Panc1 (cell line): Measurements from ENCODE around the gene FHIT. TPM values are rescaled to one million over a fixed set of nuclear protein-coding genes. Genes with fewer than 3 reads are reported as not detected.

Experiments used
- ATAC-seq: fragments of 200-7000 bp; cut with Tn5 transposase; 2 replicates; pipeline ENCODE4 v1.9.1; 2020; ENCODE audit warnings: mild to moderate bottlenecking, moderate library complexity
- BruUV-seq: library from RNA; stranded (reverse); fragments of 400-500 nt; replicated peaks from 2 replicates; lab custom pipeline; 2021; lab: Mats Ljungman, UMichigan
- CTCF ChIA-PET: fragments of 300-600 bp; sonication (Branson Sonifier 250); formaldehyde crosslinking; loops from one replicate; lab custom pipeline; 2022; ENCODE audit warnings: antibody characterized with exemption; lab: Charles Lee
- POLR2A ChIA-PET: fragments of 300-600 bp; sonication (Branson Sonifier 250); formaldehyde crosslinking; loops from one replicate; lab custom pipeline; 2022; ENCODE audit warnings: antibody characterized with exemption; lab: Charles Lee
- DNase-seq: peaks from one replicate; pipeline ENCODE4 v3.0.0-alpha.2; 2010; ENCODE audit warnings: low read depth, low spot score
- H3K27ac ChIP-seq: 2 replicates; pipeline ENCODE4 v1.5.1; 2011; ENCODE audit warnings: mild to moderate bottlenecking, low read length, inconsistent platforms
- H3K27me3 ChIP-seq: fragments of 200-500 bp; sonication (Bioruptor generic); 2 replicates; pipeline ENCODE4 v1.6.0; 2014; ENCODE audit warnings: low read length, inconsistent platforms; ENCODE audit not compliant: control insufficient read depth, insufficient read depth
- H3K36me3 ChIP-seq: fragments of 200-500 bp; sonication (Bioruptor generic); 2 replicates; pipeline ENCODE4 v1.5.1; 2014; ENCODE audit warnings: inconsistent platforms, mild to moderate bottlenecking, low read length, moderate library complexity; ENCODE audit not compliant: control insufficient read depth, insufficient read depth
- H3K4me1 ChIP-seq: 2 replicates; pipeline ENCODE4 v1.5.1; 2011; ENCODE audit warnings: inconsistent platforms, mild to moderate bottlenecking, low read length, moderate library complexity; ENCODE audit not compliant: control insufficient read depth, insufficient read depth
- H3K4me3 ChIP-seq, 2 experiments: 2 replicates each; pipeline ENCODE4 v1.5.1; 2011 to 2012; ENCODE audit warnings: low read depth in 2 of 2, low read length in 2 of 2, mild to moderate bottlenecking in 2 of 2, inconsistent platforms in 1 of 2, moderate library complexity in 1 of 2
- H3K9me3 ChIP-seq: fragments of 200-500 bp; sonication (Bioruptor generic); 2 replicates; pipeline ENCODE4 v1.5.1; 2014; ENCODE audit warnings: low read depth, mild to moderate bottlenecking, inconsistent platforms, low read length, moderate library complexity; ENCODE audit not compliant: control insufficient read depth, insufficient read depth
- POLR2AphosphoS5 ChIP-seq: IDR thresholded peaks from 2 replicates; pipeline ENCODE4 v1.6.1; 2012; ENCODE audit warnings: mild to moderate bottlenecking, low read depth, low read length, moderate library complexity
- SIN3A ChIP-seq: IDR thresholded peaks from 2 replicates; pipeline ENCODE4 v1.6.1; 2012; ENCODE audit warnings: low read depth, mild to moderate bottlenecking, low read length, moderate library complexity, borderline replicate concordance; ENCODE audit not compliant: insufficient read depth
- TCF7L2 ChIP-seq: IDR thresholded peaks from 2 replicates; pipeline ENCODE4 v1.6.1; 2011; ENCODE audit warnings: mild to moderate bottlenecking, low read depth, low read length, inconsistent platforms
- in situ Hi-C: cut with HindIII; loops from 2 replicates; pipeline ENCODE4 v1.10.0; 2016; ENCODE audit warnings: low sequenced_read_pairs, low pct_unique_long_range_greater_than_20kb
- intact Hi-C: fragments of 100-400 bp; cut with micrococcal nuclease; formaldehyde crosslinking; loops from one replicate; pipeline ENCODE4 v1.10.0; 2022; ENCODE audit not compliant: unreplicated experiment
- total RNA-seq: library from RNA; stranded (reverse); gene quantifications from one replicate; pipeline ENCODE4 v1.2.1, GENCODE V29; 2021; ENCODE audit not compliant: unreplicated experiment
- TF ChIP-seq, protein P1 (sequence below), 2 experiments: IDR thresholded peaks; 2 replicates each; pipeline ENCODE4 v1.6.1; 2011 to 2012; ENCODE audit warnings: low read depth in 2 of 2, control low read depth in 1 of 2, low read length in 1 of 2, mild to moderate bottlenecking in 1 of 2, moderate library complexity in 1 of 2; ENCODE audit not compliant: insufficient read depth in 1 of 2
- TF ChIP-seq, protein P2 (sequence below): fragments of 450-650 bp; IDR thresholded peaks from 2 replicates; pipeline ENCODE4 v1.5.1; 2017; ENCODE audit warnings: mild to moderate bottlenecking

FHIT gene
- total RNA-seq, 1 experiment from 2014 or later: 2.2 TPM

DNA sequence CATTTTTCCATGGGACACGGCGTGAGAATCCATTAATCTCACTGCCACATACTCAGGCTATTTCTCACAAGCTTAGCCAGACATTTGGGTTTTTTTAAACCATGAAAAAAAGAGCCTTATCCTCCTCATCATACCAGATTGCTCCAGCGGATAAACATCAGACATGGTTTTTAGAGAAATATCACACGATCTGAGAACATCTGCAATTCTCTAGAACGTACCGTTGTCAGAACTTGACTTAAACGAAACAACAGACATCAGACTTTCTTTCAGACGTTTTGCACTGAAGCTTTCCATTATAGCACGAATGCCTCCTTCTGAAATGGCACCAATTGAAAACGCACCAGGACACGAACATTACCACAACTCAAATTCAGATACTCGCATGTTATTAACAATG, 1457.3 kb downstream of the FHIT start:
- no peak for ATAC-seq
- TF ChIP-seq POLR2AphosphoS5 (no peak), TCF7L2 (no peak), SIN3A (no peak)
- TF ChIP-seq, protein P1, sequence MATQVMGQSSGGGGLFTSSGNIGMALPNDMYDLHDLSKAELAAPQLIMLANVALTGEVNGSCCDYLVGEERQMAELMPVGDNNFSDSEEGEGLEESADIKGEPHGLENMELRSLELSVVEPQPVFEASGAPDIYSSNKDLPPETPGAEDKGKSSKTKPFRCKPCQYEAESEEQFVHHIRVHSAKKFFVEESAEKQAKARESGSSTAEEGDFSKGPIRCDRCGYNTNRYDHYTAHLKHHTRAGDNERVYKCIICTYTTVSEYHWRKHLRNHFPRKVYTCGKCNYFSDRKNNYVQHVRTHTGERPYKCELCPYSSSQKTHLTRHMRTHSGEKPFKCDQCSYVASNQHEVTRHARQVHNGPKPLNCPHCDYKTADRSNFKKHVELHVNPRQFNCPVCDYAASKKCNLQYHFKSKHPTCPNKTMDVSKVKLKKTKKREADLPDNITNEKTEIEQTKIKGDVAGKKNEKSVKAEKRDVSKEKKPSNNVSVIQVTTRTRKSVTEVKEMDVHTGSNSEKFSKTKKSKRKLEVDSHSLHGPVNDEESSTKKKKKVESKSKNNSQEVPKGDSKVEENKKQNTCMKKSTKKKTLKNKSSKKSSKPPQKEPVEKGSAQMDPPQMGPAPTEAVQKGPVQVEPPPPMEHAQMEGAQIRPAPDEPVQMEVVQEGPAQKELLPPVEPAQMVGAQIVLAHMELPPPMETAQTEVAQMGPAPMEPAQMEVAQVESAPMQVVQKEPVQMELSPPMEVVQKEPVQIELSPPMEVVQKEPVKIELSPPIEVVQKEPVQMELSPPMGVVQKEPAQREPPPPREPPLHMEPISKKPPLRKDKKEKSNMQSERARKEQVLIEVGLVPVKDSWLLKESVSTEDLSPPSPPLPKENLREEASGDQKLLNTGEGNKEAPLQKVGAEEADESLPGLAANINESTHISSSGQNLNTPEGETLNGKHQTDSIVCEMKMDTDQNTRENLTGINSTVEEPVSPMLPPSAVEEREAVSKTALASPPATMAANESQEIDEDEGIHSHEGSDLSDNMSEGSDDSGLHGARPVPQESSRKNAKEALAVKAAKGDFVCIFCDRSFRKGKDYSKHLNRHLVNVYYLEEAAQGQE (IDR thresholded peaks at IDR 0.05; ENCODE audit: insufficient read depth in 1 of 2, low read depth in 2 of 2, low read length in 1 of 2): no peak
- TF ChIP-seq, protein P2, sequence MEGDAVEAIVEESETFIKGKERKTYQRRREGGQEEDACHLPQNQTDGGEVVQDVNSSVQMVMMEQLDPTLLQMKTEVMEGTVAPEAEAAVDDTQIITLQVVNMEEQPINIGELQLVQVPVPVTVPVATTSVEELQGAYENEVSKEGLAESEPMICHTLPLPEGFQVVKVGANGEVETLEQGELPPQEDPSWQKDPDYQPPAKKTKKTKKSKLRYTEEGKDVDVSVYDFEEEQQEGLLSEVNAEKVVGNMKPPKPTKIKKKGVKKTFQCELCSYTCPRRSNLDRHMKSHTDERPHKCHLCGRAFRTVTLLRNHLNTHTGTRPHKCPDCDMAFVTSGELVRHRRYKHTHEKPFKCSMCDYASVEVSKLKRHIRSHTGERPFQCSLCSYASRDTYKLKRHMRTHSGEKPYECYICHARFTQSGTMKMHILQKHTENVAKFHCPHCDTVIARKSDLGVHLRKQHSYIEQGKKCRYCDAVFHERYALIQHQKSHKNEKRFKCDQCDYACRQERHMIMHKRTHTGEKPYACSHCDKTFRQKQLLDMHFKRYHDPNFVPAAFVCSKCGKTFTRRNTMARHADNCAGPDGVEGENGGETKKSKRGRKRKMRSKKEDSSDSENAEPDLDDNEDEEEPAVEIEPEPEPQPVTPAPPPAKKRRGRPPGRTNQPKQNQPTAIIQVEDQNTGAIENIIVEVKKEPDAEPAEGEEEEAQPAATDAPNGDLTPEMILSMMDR: no peak
- H3K4me1 ChIP-seq: no peaks in the 10 kb centered on the region
- CTCF ChIA-PET: no interaction called here
- no peak overlapping the region for H3K27ac ChIP-seq
- H3K27me3 ChIP-seq: no peaks in the 10 kb centered on the region
- H3K9me3 ChIP-seq: no peaks in the 10 kb centered on the region
- no peak for DNase-seq
- POLR2A ChIA-PET: no interaction called here
- intact Hi-C loops (no loop called here), in situ Hi-C loops (no loop called here)
- BruUV-seq: no TSS peak
- H3K36me3 ChIP-seq: no peaks in the 10 kb centered on the region
- no peak overlapping the region for H3K4me3 ChIP-seq

DNA sequence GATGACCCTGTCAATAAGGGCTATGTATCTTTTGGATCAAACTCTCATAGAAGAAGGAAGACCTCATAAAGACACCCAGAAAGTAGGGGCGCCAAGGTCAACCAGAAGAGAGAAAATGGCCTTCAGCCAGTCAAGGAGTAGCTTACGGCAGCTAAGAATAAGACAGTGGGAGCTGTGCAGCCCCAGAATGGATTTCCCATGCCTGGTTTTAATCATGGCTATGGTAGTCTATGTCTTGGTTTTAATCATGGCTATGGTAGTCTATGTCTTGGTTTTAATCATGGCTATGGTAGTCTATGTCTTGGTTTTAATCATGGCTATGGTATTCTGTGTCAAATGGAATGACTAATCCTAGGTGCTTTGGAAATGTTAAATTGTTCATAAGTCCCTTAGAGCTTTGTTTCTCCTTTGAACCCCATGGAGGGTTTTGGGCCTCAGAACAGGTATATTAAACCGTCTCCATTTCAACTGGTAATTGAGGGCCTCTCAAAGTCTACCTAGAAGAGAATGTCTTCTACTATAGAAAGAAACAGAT, 1459.4 kb downstream of the FHIT start:
- intact Hi-C loops (no loop called here), in situ Hi-C loops (no loop called here)
- DNase-seq (no peak), ATAC-seq (no peak)
- TF ChIP-seq POLR2AphosphoS5 (no peak), SIN3A (no peak), TCF7L2 (no peak)
- TF ChIP-seq, protein P2: no peak
- TF ChIP-seq, protein P1 (IDR thresholded peaks at IDR 0.05; ENCODE audit: insufficient read depth in 1 of 2, low read depth in 2 of 2, low read length in 1 of 2): no peak
- no peaks in the 10 kb centered on the region for H3K36me3 ChIP-seq
- no peaks in the 10 kb centered on the region for H3K27me3 ChIP-seq
- ChIA-PET POLR2A (no interaction called here), CTCF (no interaction called here)
- BruUV-seq: no TSS peak
- no peaks in the 10 kb centered on the region for H3K4me1 ChIP-seq
- H3K4me3 ChIP-seq: no peak overlapping the region
- no peak overlapping the region for H3K27ac ChIP-seq
- no peaks in the 10 kb centered on the region for H3K9me3 ChIP-seq
